B cell (primary cell): ENCODE data around the gene ITGB8.

ENCODE experiments used
- CTCF ChIP-seq: fragments of 200-600 bp; IDR thresholded peaks from one replicate; pipeline ENCODE4 v1.8.0; 2022; ENCODE audit warnings: antibody characterized with exemption, mild to moderate bottlenecking
- EZH2 ChIP-seq: IDR thresholded peaks from 2 replicates; pipeline ENCODE4 v1.6.1; 2012; ENCODE audit warnings: borderline replicate concordance, low read depth, mild to moderate bottlenecking, moderate library complexity, low read length; ENCODE audit not compliant: insufficient read depth, poor library complexity, severe bottlenecking

- TF ChIP-seq CTCF, result no peak
- no peak for TF ChIP-seq EZH2
Observed at GRCh38 chr7:20343205-20343604, 12.5 kb downstream of the ITGB8 start.
